ENCODE results near the gene ZDHHC20.
A peak's percentile ranks its signal among the peaks of the same experiment; 100 is the strongest.

The ZDHHC20 gene

GRCh38 chr13:21458813-21459701 lies at the start of gene ZDHHC20:
Gene ZDHHC20, minus strand, starts transcription at chr13:21459303. Its CDS starts 132 bp downstream, at chr13:21459171.
- Histone ChIP-seq H3K27me3 (no peaks in the 10 kb centered on the region), H3K27ac (peak within 1 kb of the TSS; percentile 88), H3K36me3 (no peaks in the 10 kb centered on the region), H3K4me1 (ENCODE audit: control insufficient read depth in 1 of 2, insufficient read depth in 1 of 2, low read depth in 1 of 2, low read length in 1 of 2) (peaks cover 20 to 28% of the 10 kb centered on the region in 2 experiments), H3K4me3 (ENCODE audit: low read depth in 1 of 2, low read length in 1 of 2) (peak within 1 kb of the TSS; percentile 76 to 83), H3K9me3 (no peaks in the 10 kb centered on the region)
- TF ChIP-seq CTCF (IDR thresholded peaks at IDR 0.05), result peak; percentile 28

GRCh38 chr13:21504379-21504778 lies 45.3 kb upstream of the ZDHHC20 start:
- Histone ChIP-seq H3K4me1 (ENCODE audit: control insufficient read depth in 1 of 2, insufficient read depth in 1 of 2, low read depth in 1 of 2, low read length in 1 of 2) (no peaks in the 10 kb centered on the region), H3K27ac (no peak overlapping the region), H3K9me3 (no peaks in the 10 kb centered on the region), H3K27me3 (no peaks in the 10 kb centered on the region), H3K4me3 (ENCODE audit: low read depth in 1 of 2, low read length in 1 of 2) (no peak overlapping the region), H3K36me3 (peaks cover 56% of the 10 kb centered on the region)
- TF ChIP-seq CTCF (IDR thresholded peaks at IDR 0.05), result no peak

DNA sequence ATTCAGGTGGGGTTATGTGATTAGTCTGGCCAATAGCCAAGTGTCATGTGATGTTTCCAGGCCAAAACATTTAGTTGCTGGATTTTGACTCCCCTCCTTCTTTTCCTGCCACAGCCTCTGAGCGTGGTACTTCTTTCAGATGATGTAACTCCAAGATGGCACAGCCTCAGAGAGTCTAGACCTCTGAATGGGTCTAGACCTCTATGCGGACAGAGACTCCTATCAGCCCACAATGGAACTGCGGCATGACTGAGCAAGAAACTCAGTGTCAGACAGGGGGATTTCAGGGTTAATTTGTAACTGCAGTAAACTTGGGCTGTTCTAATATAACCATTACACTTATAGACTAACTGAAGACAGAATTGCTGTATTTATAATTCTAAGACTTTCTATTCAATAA lies 42.6 kb upstream of the ZDHHC20 start:
- Histone ChIP-seq H3K4me1 (ENCODE audit: control insufficient read depth in 1 of 2, insufficient read depth in 1 of 2, low read depth in 1 of 2, low read length in 1 of 2) (no peaks in the 10 kb centered on the region), H3K4me3 (ENCODE audit: low read depth in 1 of 2, low read length in 1 of 2) (no peak overlapping the region), H3K9me3 (no peaks in the 10 kb centered on the region), H3K27me3 (no peaks in the 10 kb centered on the region), H3K27ac (no peak overlapping the region), H3K36me3 (peaks cover 53% of the 10 kb centered on the region)
- no peak for TF ChIP-seq CTCF (IDR thresholded peaks at IDR 0.05)

- peaks cover 20% of the 10 kb centered on the region for H3K36me3 ChIP-seq
- no peak overlapping the region for H3K27ac ChIP-seq
- H3K4me3 ChIP-seq (ENCODE audit: low read depth in 1 of 2, low read length in 1 of 2), result no peak overlapping the region
- no peaks in the 10 kb centered on the region for H3K4me1 ChIP-seq (ENCODE audit: control insufficient read depth in 1 of 2, insufficient read depth in 1 of 2, low read depth in 1 of 2, low read length in 1 of 2)
- H3K27me3 ChIP-seq, result no peaks in the 10 kb centered on the region
- no peak for TF ChIP-seq CTCF (IDR thresholded peaks at IDR 0.05)
- no peaks in the 10 kb centered on the region for H3K9me3 ChIP-seq
Measured at GRCh38 chr13:21486322-21486721, 27.2 kb upstream of the ZDHHC20 start.

DNA sequence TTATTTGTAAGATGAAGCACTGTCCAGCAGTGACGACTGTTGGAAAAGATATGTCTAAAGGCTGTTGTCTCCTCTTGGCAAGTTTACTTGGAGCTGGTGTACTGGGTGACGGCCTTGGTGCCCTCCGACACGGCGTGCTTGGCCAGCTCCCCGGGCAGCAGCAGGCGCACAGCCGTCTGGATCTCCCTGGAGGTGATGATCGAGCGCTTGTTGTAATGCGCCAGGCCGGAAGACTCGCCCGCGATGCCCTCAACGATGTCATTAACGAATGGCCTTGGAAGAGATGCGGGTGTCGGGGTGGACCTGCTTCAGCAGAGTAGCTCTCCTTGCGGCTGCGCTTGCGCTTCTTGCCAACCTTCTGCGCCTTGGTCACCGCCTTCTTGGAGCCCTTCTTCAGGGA lies 24.6 kb upstream of the ZDHHC20 start:
- Histone ChIP-seq H3K27me3 (no peaks in the 10 kb centered on the region), H3K36me3 (no peaks in the 10 kb centered on the region), H3K4me1 (ENCODE audit: control insufficient read depth in 1 of 2, insufficient read depth in 1 of 2, low read depth in 1 of 2, low read length in 1 of 2) (peaks cover 3 to 5% of the 10 kb centered on the region in 2 experiments), H3K9me3 (no peaks in the 10 kb centered on the region), H3K27ac (no peak overlapping the region), H3K4me3 (ENCODE audit: low read depth in 1 of 2, low read length in 1 of 2) (no peak overlapping the region)
- no peak for TF ChIP-seq CTCF (IDR thresholded peaks at IDR 0.05)
